HEK293 (cell line): ENCODE data around the gene PPP1R10.
A peak's percentile ranks its signal among the peaks of the same experiment; 100 is the strongest.

ENCODE experiments used
- GLIS1 ChIP-seq: fragments of 450-650 bp; formaldehyde crosslinking; IDR thresholded peaks from 2 replicates; pipeline ENCODE4 v1.5.1; 2016; ENCODE audit warnings: missing biosample characterization, missing genetic modification characterization
- GLIS2 ChIP-seq: fragments of 450-650 bp; formaldehyde crosslinking; IDR thresholded peaks from 2 replicates; pipeline ENCODE4 v1.5.1; 2016; ENCODE audit warnings: missing biosample characterization, missing genetic modification characterization
- KLF1 ChIP-seq: fragments of 450-650 bp; formaldehyde crosslinking; IDR thresholded peaks from 2 replicates; pipeline ENCODE4 v1.5.1; 2016; ENCODE audit warnings: missing biosample characterization, missing genetic modification characterization
- KLF17 ChIP-seq: fragments of 450-650 bp; formaldehyde crosslinking; IDR thresholded peaks from 2 replicates; pipeline ENCODE4 v1.5.1; 2016; ENCODE audit warnings: missing biosample characterization, missing genetic modification characterization
- SP7 ChIP-seq: fragments of 450-650 bp; formaldehyde crosslinking; IDR thresholded peaks from 2 replicates; pipeline ENCODE4 v1.5.1; 2016; ENCODE audit warnings: missing biosample characterization, missing genetic modification characterization
- YY1 ChIP-seq: fragments of 450-650 bp; formaldehyde crosslinking; IDR thresholded peaks from 2 replicates; pipeline ENCODE4 v1.5.1; 2018; ENCODE audit warnings: missing biosample characterization, missing genetic modification characterization
- ZBTB17 ChIP-seq: fragments of 450-650 bp; formaldehyde crosslinking; IDR thresholded peaks from 2 replicates; pipeline ENCODE4 v1.5.1; 2016; ENCODE audit warnings: missing biosample characterization, missing genetic modification characterization
- ZBTB20 ChIP-seq: fragments of 450-650 bp; formaldehyde crosslinking; IDR thresholded peaks from 2 replicates; pipeline ENCODE4 v1.5.1; 2016; ENCODE audit warnings: missing biosample characterization, missing genetic modification characterization
- ZFHX2 ChIP-seq: fragments of 450-650 bp; formaldehyde crosslinking; conservative IDR thresholded peaks from 2 replicates; pipeline ENCODE4 v1.5.1; 2016; ENCODE audit warnings: missing biosample characterization, missing genetic modification characterization
- ZFP41 ChIP-seq: fragments of 450-650 bp; formaldehyde crosslinking; IDR thresholded peaks from 2 replicates; pipeline ENCODE4 v1.5.1; 2016; ENCODE audit warnings: missing biosample characterization, missing genetic modification characterization, borderline replicate concordance
- ZFP69B ChIP-seq: fragments of 450-650 bp; formaldehyde crosslinking; IDR thresholded peaks from 2 replicates; pipeline ENCODE4 v1.5.1; 2016; ENCODE audit warnings: missing biosample characterization, missing genetic modification characterization
- ZNF112 ChIP-seq: fragments of 450-650 bp; formaldehyde crosslinking; IDR thresholded peaks from 2 replicates; pipeline ENCODE4 v1.5.0; 2017; ENCODE audit warnings: missing biosample characterization, missing genetic modification characterization
- ZNF146 ChIP-seq: fragments of 450-650 bp; formaldehyde crosslinking; IDR thresholded peaks from 2 replicates; pipeline ENCODE4 v1.5.1; 2016; ENCODE audit warnings: missing biosample characterization, missing genetic modification characterization
- ZNF174 ChIP-seq: fragments of 450-650 bp; formaldehyde crosslinking; IDR thresholded peaks from 2 replicates; pipeline ENCODE4 v1.5.0; 2017; ENCODE audit warnings: missing biosample characterization, mild to moderate bottlenecking, missing genetic modification characterization
- ZNF19 ChIP-seq: fragments of 450-650 bp; formaldehyde crosslinking; IDR thresholded peaks from 2 replicates; pipeline ENCODE4; 2016; ENCODE audit warnings: missing biosample characterization, missing genetic modification characterization, low read depth
- ZNF2 ChIP-seq: fragments of 450-650 bp; formaldehyde crosslinking; IDR thresholded peaks from 2 replicates; pipeline ENCODE4 v1.5.1; 2016; ENCODE audit warnings: missing biosample characterization, missing genetic modification characterization
- ZNF24 ChIP-seq: fragments of 450-650 bp; formaldehyde crosslinking; IDR thresholded peaks from 2 replicates; pipeline ENCODE4 v1.5.1; 2016; ENCODE audit warnings: missing biosample characterization, missing genetic modification characterization
- ZNF433 ChIP-seq: fragments of 450-650 bp; formaldehyde crosslinking; IDR thresholded peaks from 2 replicates; pipeline ENCODE4 v1.5.1; 2016; ENCODE audit warnings: missing biosample characterization, missing genetic modification characterization, low read depth
- ZNF449 ChIP-seq: fragments of 450-650 bp; formaldehyde crosslinking; IDR thresholded peaks from 2 replicates; pipeline ENCODE4 v1.5.1; 2017; ENCODE audit warnings: missing biosample characterization, mild to moderate bottlenecking, missing genetic modification characterization, moderate library complexity
- ZNF561 ChIP-seq: fragments of 450-650 bp; IDR thresholded peaks from 2 replicates; pipeline ENCODE4 v1.5.1; 2018; ENCODE audit warnings: missing biosample characterization, missing genetic modification characterization, borderline replicate concordance
- ZNF580 ChIP-seq: fragments of 450-650 bp; formaldehyde crosslinking; IDR thresholded peaks from 2 replicates; pipeline ENCODE4 v1.5.1; 2016; ENCODE audit warnings: missing biosample characterization, missing genetic modification characterization
- ZNF660 ChIP-seq: fragments of 450-650 bp; IDR thresholded peaks from 2 replicates; pipeline ENCODE4 v1.5.1; 2018; ENCODE audit warnings: missing biosample characterization, mild to moderate bottlenecking, missing genetic modification characterization
- TF ChIP-seq, protein P1 (sequence below): fragments of 450-650 bp; formaldehyde crosslinking; IDR thresholded peaks from 2 replicates; pipeline ENCODE4 v1.5.1; 2016; ENCODE audit warnings: missing biosample characterization, missing genetic modification characterization
- TF ChIP-seq, protein P2 (sequence below): fragments of 450-650 bp; formaldehyde crosslinking; IDR thresholded peaks from 2 replicates; pipeline ENCODE4 v1.5.1; 2016; ENCODE audit warnings: missing biosample characterization, missing genetic modification characterization
- TF ChIP-seq, protein P3 (sequence below): fragments of 450-650 bp; formaldehyde crosslinking; conservative IDR thresholded peaks from 2 replicates; pipeline ENCODE4 v1.5.1; 2016; ENCODE audit warnings: low read depth, missing biosample characterization, missing genetic modification characterization
- TF ChIP-seq, protein P4 (sequence below): fragments of 450-650 bp; formaldehyde crosslinking; optimal IDR thresholded peaks from 2 replicates; pipeline ENCODE3; 2016; ENCODE audit warnings: missing biosample characterization, mild to moderate bottlenecking, missing genetic modification characterization

PPP1R10 gene

DNA sequence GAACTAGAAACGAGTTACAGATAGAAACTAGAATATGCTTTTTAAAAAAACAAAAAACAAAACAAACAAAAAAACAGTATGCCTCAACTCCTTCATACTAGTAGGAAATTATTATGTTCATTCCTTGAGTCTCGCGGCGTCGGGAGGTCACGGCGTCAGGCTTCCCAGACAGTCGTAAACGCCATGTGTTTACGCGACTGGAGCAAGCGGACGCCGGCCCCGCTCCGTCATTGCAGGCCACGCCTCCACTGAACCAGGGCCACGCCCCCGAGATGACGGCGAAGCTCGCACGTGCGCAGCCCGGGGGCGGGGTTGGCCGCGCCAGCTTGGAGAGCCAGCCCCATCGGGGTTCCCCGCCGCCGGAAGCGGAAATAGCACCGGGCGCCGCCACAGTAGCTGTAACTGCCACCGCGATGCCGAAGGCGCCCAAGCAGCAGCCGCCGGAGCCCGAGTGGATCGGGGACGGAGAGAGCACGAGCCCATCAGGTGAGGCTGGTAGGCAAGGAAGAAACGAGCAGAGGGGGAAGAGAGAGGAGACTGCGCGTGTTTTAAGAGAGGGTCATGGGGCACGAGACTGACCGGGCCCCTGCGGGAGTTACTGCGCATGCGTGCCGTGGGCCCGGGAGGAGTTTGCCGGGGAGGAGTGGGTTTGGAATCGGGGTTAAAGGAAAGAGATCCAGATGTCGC is 45.8 kb downstream of the PPP1R10 start, which contains the start of gene ABCF1 (continued):
- peak; percentile 63; the same call in 1 of the 2 replicates for TF ChIP-seq KLF17 (tag by site-specific recombination)
- TF ChIP-seq ZBTB20 (tag by site-specific recombination) = peak; percentile 98
- TF ChIP-seq, protein P1, sequence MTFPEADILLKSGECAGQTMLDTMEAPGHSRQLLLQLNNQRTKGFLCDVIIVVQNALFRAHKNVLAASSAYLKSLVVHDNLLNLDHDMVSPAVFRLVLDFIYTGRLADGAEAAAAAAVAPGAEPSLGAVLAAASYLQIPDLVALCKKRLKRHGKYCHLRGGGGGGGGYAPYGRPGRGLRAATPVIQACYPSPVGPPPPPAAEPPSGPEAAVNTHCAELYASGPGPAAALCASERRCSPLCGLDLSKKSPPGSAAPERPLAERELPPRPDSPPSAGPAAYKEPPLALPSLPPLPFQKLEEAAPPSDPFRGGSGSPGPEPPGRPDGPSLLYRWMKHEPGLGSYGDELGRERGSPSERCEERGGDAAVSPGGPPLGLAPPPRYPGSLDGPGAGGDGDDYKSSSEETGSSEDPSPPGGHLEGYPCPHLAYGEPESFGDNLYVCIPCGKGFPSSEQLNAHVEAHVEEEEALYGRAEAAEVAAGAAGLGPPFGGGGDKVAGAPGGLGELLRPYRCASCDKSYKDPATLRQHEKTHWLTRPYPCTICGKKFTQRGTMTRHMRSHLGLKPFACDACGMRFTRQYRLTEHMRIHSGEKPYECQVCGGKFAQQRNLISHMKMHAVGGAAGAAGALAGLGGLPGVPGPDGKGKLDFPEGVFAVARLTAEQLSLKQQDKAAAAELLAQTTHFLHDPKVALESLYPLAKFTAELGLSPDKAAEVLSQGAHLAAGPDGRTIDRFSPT (tag by site-specific recombination) = peak; percentile 85; the same call in 1 of the 2 replicates
- TF ChIP-seq, protein P2, sequence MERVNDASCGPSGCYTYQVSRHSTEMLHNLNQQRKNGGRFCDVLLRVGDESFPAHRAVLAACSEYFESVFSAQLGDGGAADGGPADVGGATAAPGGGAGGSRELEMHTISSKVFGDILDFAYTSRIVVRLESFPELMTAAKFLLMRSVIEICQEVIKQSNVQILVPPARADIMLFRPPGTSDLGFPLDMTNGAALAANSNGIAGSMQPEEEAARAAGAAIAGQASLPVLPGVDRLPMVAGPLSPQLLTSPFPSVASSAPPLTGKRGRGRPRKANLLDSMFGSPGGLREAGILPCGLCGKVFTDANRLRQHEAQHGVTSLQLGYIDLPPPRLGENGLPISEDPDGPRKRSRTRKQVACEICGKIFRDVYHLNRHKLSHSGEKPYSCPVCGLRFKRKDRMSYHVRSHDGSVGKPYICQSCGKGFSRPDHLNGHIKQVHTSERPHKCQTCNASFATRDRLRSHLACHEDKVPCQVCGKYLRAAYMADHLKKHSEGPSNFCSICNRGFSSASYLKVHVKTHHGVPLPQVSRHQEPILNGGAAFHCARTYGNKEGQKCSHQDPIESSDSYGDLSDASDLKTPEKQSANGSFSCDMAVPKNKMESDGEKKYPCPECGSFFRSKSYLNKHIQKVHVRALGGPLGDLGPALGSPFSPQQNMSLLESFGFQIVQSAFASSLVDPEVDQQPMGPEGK (tag by site-specific recombination) = peak; percentile 82
- TF ChIP-seq ZNF174 = no peak
- no peak for TF ChIP-seq ZNF433 (tag by site-specific recombination)
- no peak for TF ChIP-seq ZNF112
- peak; percentile 75; the same call in 1 of the 2 replicates for TF ChIP-seq GLIS2
- peak; percentile 82 for TF ChIP-seq ZBTB17 (tag by site-specific recombination)
- TF ChIP-seq ZNF2 (tag by site-specific recombination) = peak; percentile 71; the same call in 1 of the 2 replicates
- TF ChIP-seq YY1 = peak; percentile 30; the same call in 1 of the 2 replicates
- TF ChIP-seq ZFP69B (tag by site-specific recombination) = 0 out of 2 replicates have a peak, but pooled peaks have one; percentile 24
- TF ChIP-seq, protein P3, sequence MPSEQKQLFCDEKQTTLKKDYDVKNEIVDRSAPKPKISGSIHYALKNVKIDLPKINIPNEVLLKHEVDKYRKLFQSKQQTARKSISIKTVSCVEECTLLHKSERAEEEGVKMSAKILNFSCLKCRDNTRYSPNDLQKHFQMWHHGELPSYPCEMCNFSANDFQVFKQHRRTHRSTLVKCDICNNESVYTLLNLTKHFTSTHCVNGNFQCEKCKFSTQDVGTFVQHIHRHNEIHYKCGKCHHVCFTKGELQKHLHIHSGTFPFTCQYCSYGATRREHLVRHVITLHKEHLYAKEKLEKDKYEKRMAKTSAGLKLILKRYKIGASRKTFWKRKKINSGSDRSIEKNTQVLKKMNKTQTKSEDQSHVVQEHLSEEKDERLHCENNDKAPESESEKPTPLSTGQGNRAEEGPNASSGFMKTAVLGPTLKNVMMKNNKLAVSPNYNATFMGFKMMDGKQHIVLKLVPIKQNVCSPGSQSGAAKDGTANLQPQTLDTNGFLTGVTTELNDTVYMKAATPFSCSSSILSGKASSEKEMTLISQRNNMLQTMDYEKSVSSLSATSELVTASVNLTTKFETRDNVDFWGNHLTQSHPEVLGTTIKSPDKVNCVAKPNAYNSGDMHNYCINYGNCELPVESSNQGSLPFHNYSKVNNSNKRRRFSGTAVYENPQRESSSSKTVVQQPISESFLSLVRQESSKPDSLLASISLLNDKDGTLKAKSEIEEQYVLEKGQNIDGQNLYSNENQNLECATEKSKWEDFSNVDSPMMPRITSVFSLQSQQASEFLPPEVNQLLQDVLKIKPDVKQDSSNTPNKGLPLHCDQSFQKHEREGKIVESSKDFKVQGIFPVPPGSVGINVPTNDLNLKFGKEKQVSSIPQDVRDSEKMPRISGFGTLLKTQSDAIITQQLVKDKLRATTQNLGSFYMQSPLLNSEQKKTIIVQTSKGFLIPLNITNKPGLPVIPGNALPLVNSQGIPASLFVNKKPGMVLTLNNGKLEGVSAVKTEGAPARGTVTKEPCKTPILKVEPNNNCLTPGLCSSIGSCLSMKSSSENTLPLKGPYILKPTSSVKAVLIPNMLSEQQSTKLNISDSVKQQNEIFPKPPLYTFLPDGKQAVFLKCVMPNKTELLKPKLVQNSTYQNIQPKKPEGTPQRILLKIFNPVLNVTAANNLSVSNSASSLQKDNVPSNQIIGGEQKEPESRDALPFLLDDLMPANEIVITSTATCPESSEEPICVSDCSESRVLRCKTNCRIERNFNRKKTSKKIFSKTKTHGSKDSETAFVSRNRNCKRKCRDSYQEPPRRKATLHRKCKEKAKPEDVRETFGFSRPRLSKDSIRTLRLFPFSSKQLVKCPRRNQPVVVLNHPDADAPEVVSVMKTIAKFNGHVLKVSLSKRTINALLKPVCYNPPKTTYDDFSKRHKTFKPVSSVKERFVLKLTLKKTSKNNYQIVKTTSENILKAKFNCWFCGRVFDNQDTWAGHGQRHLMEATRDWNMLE (tag by site-specific recombination) = peak; percentile 75
- TF ChIP-seq ZNF449 (tag by site-specific recombination) = peak; percentile 89
- 0 out of 2 replicates have a peak, but pooled peaks have one; percentile 28 for TF ChIP-seq GLIS1 (tag by site-specific recombination)
- 0 out of 2 replicates have a peak, but pooled peaks have one; percentile 39 for TF ChIP-seq ZNF580
- peak; percentile 52 for TF ChIP-seq ZFHX2 (tag by site-specific recombination)
- peak; percentile 82; the same call in 1 of the 2 replicates for TF ChIP-seq ZNF561 (tag by site-specific recombination)
- no peak for TF ChIP-seq ZNF146 (tag by site-specific recombination)
- TF ChIP-seq SP7 (tag by site-specific recombination) = peak; percentile 68
- TF ChIP-seq ZNF24 (tag by site-specific recombination) = no peak
- no peak for TF ChIP-seq ZNF19 (tag by site-specific recombination)
- TF ChIP-seq, protein P4, sequence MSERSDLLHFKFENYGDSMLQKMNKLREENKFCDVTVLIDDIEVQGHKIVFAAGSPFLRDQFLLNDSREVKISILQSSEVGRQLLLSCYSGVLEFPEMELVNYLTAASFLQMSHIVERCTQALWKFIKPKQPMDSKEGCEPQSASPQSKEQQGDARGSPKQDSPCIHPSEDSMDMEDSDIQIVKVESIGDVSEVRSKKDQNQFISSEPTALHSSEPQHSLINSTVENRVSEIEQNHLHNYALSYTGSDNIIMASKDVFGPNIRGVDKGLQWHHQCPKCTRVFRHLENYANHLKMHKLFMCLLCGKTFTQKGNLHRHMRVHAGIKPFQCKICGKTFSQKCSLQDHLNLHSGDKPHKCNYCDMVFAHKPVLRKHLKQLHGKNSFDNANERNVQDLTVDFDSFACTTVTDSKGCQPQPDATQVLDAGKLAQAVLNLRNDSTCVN (tag by site-specific recombination) = peak; percentile 73
- 0 out of 2 replicates have a peak, but pooled peaks have one; percentile 63 for TF ChIP-seq ZNF660 (tag by site-specific recombination)
- TF ChIP-seq ZFP41 (tag by site-specific recombination) = no peak
- peak; percentile 51; the same call in 1 of the 2 replicates for TF ChIP-seq KLF1 (tag by site-specific recombination)
